Activated CD4-positive, alpha-beta memory T cell treated with anti-CD3 and anti-CD28 coated beads, Interleukin-2, amount 10 ng/mL, durations not matched to agents 7 days and 5 days (primary cell): ENCODE results near the gene CDK5R2. TPM values are rescaled to one million over a fixed set of nuclear protein-coding genes. Genes with fewer than 3 reads are reported as not detected.

Experiments
- CTCF ChIA-PET: fragments of 350-600 bp; sonication (Branson Sonifier 250); formaldehyde crosslinking; loops from one replicate; lab custom pipeline; 2021; ENCODE audit warnings: antibody characterized with exemption, inconsistent platforms; lab: Charles Lee
- POLR2A ChIA-PET: fragments of 350-600 bp; sonication (Branson Sonifier 250); formaldehyde crosslinking; loops from one replicate; lab custom pipeline; 2021; ENCODE audit warnings: antibody characterized with exemption; lab: Charles Lee
- DNase-seq: peaks from one replicate; pipeline ENCODE4 v3.0.0-alpha.2; 2020
- H3K27ac Mint-ChIP-seq: one replicate; pipeline ENCODE4 v1.8.0; 2021; ENCODE audit warnings: mild to moderate bottlenecking, mixed read lengths
- H3K27me3 Mint-ChIP-seq: one replicate; pipeline ENCODE4 v1.8.0; 2021; ENCODE audit warnings: mixed read lengths
- H3K36me3 Mint-ChIP-seq: one replicate; pipeline ENCODE4 v1.8.0; 2021; ENCODE audit warnings: low read depth, mixed read lengths
- H3K4me1 Mint-ChIP-seq: one replicate; pipeline ENCODE4 v1.8.0; 2021; ENCODE audit warnings: mixed read lengths
- H3K4me3 Mint-ChIP-seq: one replicate; pipeline ENCODE4 v1.8.0; 2021; ENCODE audit warnings: mild to moderate bottlenecking, mixed read lengths
- H3K9me3 Mint-ChIP-seq: one replicate; pipeline ENCODE4 v1.8.0; 2021; ENCODE audit warnings: mixed read lengths
- total RNA-seq, 2 experiments: library from RNA; stranded (reverse); gene quantifications; one replicate each; pipeline ENCODE4 v1.2.3, GENCODE V29; 2021

The CDK5R2 gene
- total RNA-seq, 2 experiments from 2014 or later = not detected

GRCh38 chr2:218985021-218985324 lies 25.5 kb downstream of the CDK5R2 start, which contains the start of gene FEV:
Gene FEV, minus strand, starts transcription at chr2:218985184. Its CDS starts 109 bp downstream, at chr2:218985075.
- ChIA-PET CTCF (interaction anchor here (2.4 kb wide), 1 partner anchor 11 kb away, joined by 8 read pairs; no protein-coding TSS in a partner anchor), POLR2A (no interaction called here)
- Mint-ChIP-seq H3K27ac (no peak within 1 kb of the TSS), H3K36me3 (peaks cover 4% of the 10 kb centered on the region), H3K4me3 (no peak within 1 kb of the TSS), H3K9me3 (no peaks in the 10 kb centered on the region), H3K27me3 (peaks cover 80% of the 10 kb centered on the region), H3K4me1 (peaks cover 15% of the 10 kb centered on the region)
- DNase-seq = no peak

DNA sequence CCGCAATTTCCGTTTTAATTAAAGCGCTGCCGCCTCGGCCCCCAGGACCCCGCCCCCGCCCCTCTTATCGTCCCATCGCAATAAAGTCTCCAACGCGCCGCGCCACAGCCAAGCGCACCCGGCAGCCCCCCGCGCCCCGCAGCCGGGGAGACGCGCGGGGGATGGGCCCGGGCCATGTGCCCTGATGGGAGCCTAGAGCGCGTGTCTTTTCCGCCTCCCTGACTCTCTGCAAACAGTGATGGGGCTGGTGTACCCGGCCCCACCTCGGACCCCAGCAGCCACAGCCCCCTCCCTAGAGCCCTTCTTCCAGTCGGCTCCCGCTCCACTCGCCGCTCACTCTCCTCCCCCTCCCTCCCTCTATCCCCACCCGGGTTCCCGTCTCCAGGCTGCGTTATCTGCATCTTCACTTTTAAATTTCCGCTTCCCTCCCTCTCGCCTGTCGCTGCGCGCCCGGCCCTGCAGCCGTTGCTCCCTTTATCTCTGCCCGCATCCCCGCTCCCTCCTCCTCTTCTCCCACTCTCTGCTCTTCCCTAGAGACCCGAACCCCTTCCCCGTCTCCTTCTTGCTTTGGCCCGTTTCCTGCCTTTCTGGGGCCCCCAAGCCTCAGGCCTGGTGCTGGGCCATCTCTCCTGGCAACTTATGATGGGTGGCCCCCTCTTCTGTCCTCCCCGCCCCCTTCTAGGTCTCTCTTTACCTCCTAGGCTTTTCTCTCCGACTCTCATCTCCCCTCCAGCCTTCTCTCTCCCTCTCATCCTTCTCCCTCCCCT lies 26.0 kb downstream of the CDK5R2 start:
- no peak overlapping the region for H3K27ac Mint-ChIP-seq
- H3K36me3 Mint-ChIP-seq = peaks cover 4% of the 10 kb centered on the region
- no peak overlapping the region for H3K4me3 Mint-ChIP-seq
- POLR2A ChIA-PET = no interaction called here
- H3K4me1 Mint-ChIP-seq = peaks cover 13% of the 10 kb centered on the region
- DNase-seq = no peak
- peaks cover 81% of the 10 kb centered on the region for H3K27me3 Mint-ChIP-seq
- CTCF ChIA-PET = interaction anchor here (2.4 kb wide), 1 partner anchor 10 kb away, joined by 8 read pairs; no protein-coding TSS in a partner anchor
- H3K9me3 Mint-ChIP-seq = no peaks in the 10 kb centered on the region

DNA sequence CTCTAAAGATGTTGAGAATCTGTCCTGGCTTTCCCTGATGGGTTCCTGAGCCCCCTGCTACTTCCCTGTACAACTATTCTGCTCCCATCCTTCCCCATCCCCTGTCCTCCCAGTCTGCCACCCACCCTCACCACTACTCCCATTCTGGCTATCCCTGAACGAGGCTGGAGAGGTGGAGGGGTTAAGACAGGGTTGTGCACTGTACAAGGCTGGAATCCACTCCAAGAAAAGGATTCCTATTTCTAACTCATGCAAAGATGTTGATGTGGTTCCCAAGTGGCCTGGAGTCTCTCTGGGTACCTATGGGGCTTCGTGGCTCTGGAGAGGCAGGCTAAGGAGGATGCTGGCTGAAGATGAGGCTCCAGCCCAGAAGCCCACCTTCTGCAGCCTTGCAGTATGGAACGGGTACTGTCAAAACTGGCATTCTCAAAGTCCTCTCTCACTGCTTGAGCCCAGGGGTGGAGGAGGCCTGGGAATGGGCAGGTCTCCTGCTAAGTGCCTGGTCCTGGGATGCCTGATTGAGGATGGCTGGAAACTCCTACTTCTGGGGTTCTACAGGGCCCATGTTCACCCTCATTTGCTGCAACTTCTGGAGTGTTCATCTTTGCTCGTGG lies 26.8 kb downstream of the CDK5R2 start:
- no peak overlapping the region for H3K4me3 Mint-ChIP-seq
- CTCF ChIA-PET = no interaction called here

DNA sequence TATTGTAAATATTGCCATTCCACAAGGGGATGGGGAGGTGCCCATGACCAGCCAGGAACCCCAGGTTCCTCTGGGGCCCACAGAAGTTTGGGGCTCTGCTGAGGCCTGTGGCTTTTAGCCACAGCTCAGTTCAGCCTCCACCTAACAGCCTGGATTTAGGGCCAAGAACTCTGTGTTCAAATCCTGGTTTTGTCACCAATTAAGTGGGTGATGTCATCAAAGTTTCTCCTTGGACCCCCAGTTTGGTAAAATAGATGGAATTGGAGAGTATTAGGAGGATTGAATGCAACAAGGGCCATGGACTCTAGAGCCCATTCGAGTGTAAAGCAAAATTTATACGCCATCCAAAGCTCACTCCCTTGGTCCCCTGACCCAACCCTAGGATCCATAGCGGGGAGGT lies 28.7 kb downstream of the CDK5R2 start:
- peaks cover 85% of the 10 kb centered on the region for H3K27me3 Mint-ChIP-seq

More for the DNA sequence above, 26.8 kb downstream of the CDK5R2 start:
- Mint-ChIP-seq H3K27ac (no peak overlapping the region), H3K36me3 (peaks cover under 1% of the 10 kb centered on the region), H3K9me3 (no peaks in the 10 kb centered on the region), H3K4me1 (peaks cover 8% of the 10 kb centered on the region), H3K27me3 (peaks cover 84% of the 10 kb centered on the region)
- DNase-seq = no peak
- POLR2A ChIA-PET = no interaction called here

GRCh38 chr2:218988650-218989049 lies 29.2 kb downstream of the CDK5R2 start:
- DNase-seq = no peak
- Mint-ChIP-seq H3K27me3 (peaks cover 82% of the 10 kb centered on the region), H3K4me3 (no peak overlapping the region), H3K9me3 (no peaks in the 10 kb centered on the region), H3K36me3 (no peaks in the 10 kb centered on the region), H3K4me1 (peaks cover 5% of the 10 kb centered on the region), H3K27ac (no peak overlapping the region)
- ChIA-PET CTCF (interaction anchor here (3.3 kb wide), 1 partner anchor 9 kb away, joined by 19 read pairs; no protein-coding TSS in a partner anchor), POLR2A (no interaction called here)

More for the DNA sequence above, 28.7 kb downstream of the CDK5R2 start:
- H3K4me1 Mint-ChIP-seq = peaks cover 5% of the 10 kb centered on the region
- no peak overlapping the region for H3K4me3 Mint-ChIP-seq
- no peaks in the 10 kb centered on the region for H3K9me3 Mint-ChIP-seq
- ChIA-PET POLR2A (no interaction called here), CTCF (interaction anchor here (3.3 kb wide), 1 partner anchor 8 kb away, joined by 19 read pairs; no protein-coding TSS in a partner anchor)
- H3K36me3 Mint-ChIP-seq = no peaks in the 10 kb centered on the region
- no peak overlapping the region for H3K27ac Mint-ChIP-seq
- no peak for DNase-seq

DNA sequence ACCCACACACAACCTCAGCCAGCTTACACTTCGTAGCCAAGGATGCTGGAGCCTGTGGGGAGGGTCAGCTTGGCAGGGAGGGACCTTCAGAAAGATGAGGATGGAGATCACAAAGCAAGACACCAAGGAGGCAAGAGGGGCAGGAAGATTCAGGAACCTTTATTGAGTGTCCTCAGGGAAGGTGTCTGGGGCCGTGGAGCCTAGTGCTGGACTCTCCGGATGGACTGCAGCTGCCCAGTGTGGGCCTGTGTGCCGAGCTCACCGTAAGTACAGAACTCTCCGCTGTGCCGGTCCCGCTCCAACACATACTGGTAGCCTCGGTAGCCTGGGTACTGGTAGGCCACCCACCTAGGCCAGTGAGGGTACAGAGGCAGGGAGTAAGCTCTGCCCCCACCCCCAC lies 30.6 kb downstream of the CDK5R2 start:
- H3K9me3 Mint-ChIP-seq = no peaks in the 10 kb centered on the region
- H3K4me1 Mint-ChIP-seq = peaks cover 8% of the 10 kb centered on the region
- ChIA-PET POLR2A (interaction anchor here (1.5 kb wide), 1 partner anchor 10 kb away, joined by 3 read pairs; no protein-coding TSS in a partner anchor), CTCF (interaction anchor here (1.6 to 3.3 kb wide), 2 partner anchors 8 to 10 kb away, joined by 4 to 19 read pairs; no protein-coding TSS in a partner anchor)
- H3K36me3 Mint-ChIP-seq = no peaks in the 10 kb centered on the region
- H3K27ac Mint-ChIP-seq = no peak overlapping the region
- no peak overlapping the region for H3K4me3 Mint-ChIP-seq
- DNase-seq = no peak
- peaks cover 85% of the 10 kb centered on the region for H3K27me3 Mint-ChIP-seq

DNA sequence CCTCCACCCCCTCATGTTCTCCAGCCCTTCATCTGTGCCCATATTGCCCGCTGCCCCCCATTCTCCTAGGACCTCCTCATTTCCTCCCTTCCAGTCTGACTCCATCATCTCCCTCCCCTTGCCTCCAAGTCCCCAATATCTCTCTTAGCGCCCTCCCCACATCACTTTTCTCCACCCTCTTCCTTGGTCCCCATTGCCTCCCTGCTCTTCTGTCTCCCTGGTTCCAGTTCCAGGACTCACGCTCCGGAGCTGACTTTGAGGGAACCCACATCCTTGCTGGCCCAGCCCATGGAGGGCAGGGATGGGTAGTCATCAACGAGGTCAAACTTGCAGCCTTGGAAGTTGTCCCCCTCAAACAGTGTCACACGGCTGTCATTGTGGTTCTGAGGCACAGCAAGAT lies 31.1 kb downstream of the CDK5R2 start:
- CTCF ChIA-PET = interaction anchor here (1.6 to 3.3 kb wide), 2 partner anchors 8 to 11 kb away, joined by 4 to 19 read pairs; no protein-coding TSS in a partner anchor
- Mint-ChIP-seq H3K4me3 (no peak overlapping the region), H3K27ac (no peak overlapping the region), H3K27me3 (peaks cover 87% of the 10 kb centered on the region), H3K4me1 (peaks cover 8% of the 10 kb centered on the region), H3K36me3 (no peaks in the 10 kb centered on the region), H3K9me3 (no peaks in the 10 kb centered on the region)
- no peak for DNase-seq
- POLR2A ChIA-PET = no interaction called here

DNA sequence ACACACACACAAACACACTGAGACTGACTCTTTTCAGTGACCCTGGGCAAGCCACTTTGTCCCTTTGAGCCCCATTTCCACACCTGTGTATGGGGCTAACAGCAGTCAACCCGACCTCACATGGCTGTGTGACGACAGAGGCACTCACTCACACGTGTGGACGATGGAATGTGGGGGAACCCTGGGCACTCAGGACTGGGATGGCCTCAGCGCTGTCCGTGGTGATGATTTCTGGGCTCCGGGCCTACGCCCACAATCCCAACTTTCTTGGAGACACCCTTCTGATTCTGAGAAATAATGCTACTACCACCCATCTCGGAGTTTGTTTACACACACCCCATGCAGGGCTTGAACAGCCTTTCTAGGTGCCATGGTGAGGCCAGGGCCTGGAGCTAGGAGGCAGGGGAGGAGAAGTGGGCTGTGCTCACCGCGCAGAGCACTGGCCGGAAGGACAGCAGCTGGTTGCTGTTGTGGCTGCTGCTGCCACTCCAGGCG lies 32.3 kb downstream of the CDK5R2 start:
- peaks cover 83% of the 10 kb centered on the region for H3K27me3 Mint-ChIP-seq
- H3K9me3 Mint-ChIP-seq = no peaks in the 10 kb centered on the region
- H3K4me3 Mint-ChIP-seq = no peak overlapping the region
- no peak for DNase-seq
- peaks cover 8% of the 10 kb centered on the region for H3K4me1 Mint-ChIP-seq
- ChIA-PET POLR2A (no interaction called here), CTCF (interaction anchor here (1.3 to 7.4 kb wide), 2 partner anchors 11 to 94 kb away, joined by 4 to 51 read pairs; no protein-coding TSS in a partner anchor)
- H3K27ac Mint-ChIP-seq = no peak overlapping the region
- H3K36me3 Mint-ChIP-seq = no peaks in the 10 kb centered on the region

DNA sequence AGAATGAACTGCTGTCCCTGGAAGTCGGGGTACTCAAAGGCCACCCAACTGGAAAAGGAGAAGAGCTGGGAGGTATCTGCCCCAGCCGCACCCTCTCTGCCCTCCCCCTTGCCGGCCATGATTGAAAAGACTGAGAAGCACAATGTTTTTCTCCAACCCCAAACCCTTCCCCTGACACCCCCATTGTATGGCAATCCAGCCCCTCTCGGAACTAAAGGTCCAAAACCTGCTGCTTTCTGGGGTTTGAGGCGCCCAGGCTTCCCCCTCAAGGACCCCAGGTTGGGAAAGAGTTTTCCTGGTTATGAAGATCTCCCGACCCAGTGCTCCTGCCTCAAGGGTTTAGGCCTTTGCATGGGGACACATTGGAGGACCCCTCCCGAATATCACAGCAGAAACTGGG lies 32.7 kb downstream of the CDK5R2 start:
- Mint-ChIP-seq H3K4me3 (no peak overlapping the region), H3K4me1 (peaks cover 8% of the 10 kb centered on the region), H3K9me3 (no peaks in the 10 kb centered on the region), H3K27ac (no peak overlapping the region), H3K36me3 (no peaks in the 10 kb centered on the region), H3K27me3 (peaks cover 82% of the 10 kb centered on the region)
- no peak for DNase-seq
- CTCF ChIA-PET = interaction anchor here (1.3 to 7.4 kb wide), 2 partner anchors 11 to 94 kb away, joined by 4 to 51 read pairs; no protein-coding TSS in a partner anchor
- POLR2A ChIA-PET = no interaction called here

GRCh38 chr2:218992703-218993344 lies 33.4 kb downstream of the CDK5R2 start:
- no peaks in the 10 kb centered on the region for H3K9me3 Mint-ChIP-seq
- peaks cover 82% of the 10 kb centered on the region for H3K27me3 Mint-ChIP-seq
- POLR2A ChIA-PET = no interaction called here
- no peak for DNase-seq
- peaks cover 8% of the 10 kb centered on the region for H3K4me1 Mint-ChIP-seq
- H3K36me3 Mint-ChIP-seq = no peaks in the 10 kb centered on the region
- CTCF ChIA-PET = interaction anchor here (1.3 to 7.4 kb wide), 2 partner anchors 12 to 95 kb away, joined by 4 to 51 read pairs; no protein-coding TSS in a partner anchor
- H3K4me3 Mint-ChIP-seq = no peak overlapping the region
- no peak overlapping the region for H3K27ac Mint-ChIP-seq

- Mint-ChIP-seq H3K27me3 (peaks cover 86% of the 10 kb centered on the region), H3K36me3 (no peaks in the 10 kb centered on the region), H3K4me1 (peaks cover 8% of the 10 kb centered on the region), H3K4me3 (no peak within 1 kb of the TSS), H3K27ac (no peak within 1 kb of the TSS), H3K9me3 (no peaks in the 10 kb centered on the region)
- no peak for DNase-seq
- ChIA-PET POLR2A (no interaction called here), CTCF (interaction anchor here (0.9 to 7.4 kb wide), 7 partner anchors 13 to 126 kb away, joined by 3 to 51 read pairs (median 5); no protein-coding TSS in a partner anchor)
Observed at GRCh38 chr2:218993345-218994315, 34.2 kb downstream of the CDK5R2 start, which contains the start of gene CRYBA2. Gene CRYBA2, minus strand, starts transcription at chr2:218993422. Its CDS starts 246 bp downstream, at chr2:218993176.
